GM21576 (cell line): ENCODE data around the gene PLAGL1.

Experiments
- ATAC-seq: cut with Tn5 transposase; IDR thresholded peaks from one replicate; pipeline ENCODE4 v1.9.1; 2021; ENCODE audit warnings: mild to moderate bottlenecking, moderate library complexity; ENCODE audit not compliant: unreplicated experiment

Gene PLAGL1

DNA sequence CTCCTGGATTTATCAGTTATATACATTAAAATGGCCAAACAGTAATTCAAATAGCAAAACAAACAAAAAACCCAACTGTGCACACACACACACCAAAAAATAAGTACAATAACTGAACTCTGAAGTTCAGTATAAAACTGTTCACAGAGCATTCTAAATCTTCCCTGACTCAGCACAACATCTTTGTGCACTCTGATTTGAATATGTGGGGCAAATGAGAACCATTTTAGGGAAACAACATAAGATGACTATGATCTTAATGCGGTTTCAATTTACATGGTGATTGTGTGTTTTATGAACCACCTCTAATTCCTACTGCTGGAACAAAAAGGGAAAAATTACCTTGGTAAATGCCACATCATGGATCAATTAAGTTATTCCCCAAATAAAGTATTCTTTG lies 41.7 kb downstream of the PLAGL1 start:
- ATAC-seq, result no peak

GRCh38 chr6:143965503-143966171 lies 42.4 kb downstream of the PLAGL1 start:
- no peak for ATAC-seq

DNA sequence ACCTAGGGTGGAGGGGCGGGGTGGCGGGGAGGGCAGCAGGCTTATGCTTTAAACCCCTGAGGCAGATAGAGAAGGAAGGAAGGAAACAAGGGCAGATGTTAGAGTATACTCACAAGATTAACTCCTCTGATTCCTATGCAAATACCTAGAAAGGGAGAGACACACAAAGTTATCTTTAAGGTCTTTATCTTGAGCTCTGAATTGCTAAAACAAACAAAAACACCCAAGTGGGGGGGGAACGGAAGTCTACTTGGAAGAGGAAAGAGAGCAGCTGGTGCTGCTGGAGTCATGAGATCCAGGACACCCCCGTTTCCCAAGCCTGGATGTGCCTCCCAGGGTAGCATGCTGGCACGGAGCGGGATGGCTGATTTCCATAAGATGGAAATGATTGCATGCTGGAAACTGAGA lies 43.4 kb downstream of the PLAGL1 start:
- no peak for ATAC-seq

GRCh38 chr6:143963158-143963919 lies 44.7 kb downstream of the PLAGL1 start:
- ATAC-seq, result no peak

DNA sequence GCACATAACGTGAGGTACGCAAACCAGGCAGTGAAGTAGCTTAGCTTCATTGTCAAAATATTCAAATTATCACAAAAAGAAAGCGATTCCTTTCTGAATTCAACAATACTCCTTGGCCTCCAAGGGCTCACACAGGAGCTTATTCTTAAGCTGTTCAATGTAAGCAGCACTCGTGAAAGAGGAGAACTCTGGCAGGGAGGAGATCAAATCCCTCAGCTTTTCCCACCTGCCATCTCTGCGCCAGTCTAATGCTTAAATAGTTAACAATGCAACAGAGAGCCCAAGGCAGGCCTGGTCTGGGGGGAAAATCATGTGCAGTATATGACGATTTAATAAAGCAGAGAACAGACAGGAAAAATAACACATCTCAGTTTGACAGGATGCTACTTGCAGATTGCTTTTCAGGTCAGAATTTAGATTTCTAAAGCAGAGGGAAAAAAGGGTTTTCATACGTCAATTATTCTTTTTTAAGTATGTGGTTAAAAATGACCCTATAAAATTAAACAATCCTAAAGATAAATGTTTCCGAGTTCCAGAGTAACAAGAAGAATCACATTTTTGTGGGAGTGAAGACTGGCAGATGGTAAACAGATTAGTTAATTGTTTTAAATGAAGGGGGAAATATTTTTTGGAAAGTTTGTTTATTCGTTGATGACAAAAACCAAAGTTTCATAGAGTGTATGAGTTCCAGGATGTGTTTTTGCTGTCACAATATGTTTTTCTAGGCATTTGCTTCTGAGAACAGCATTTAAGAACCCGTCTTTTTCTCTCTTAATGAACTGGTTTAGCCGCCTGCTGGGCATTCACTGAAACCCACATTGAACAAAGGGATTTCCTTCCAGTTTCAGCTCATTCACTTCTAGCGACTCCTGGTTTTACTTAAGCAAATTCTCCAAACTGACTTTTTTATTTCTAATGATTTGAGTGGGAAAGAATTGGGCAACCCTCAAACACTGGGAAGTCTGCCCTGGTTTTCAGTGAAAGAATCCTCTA lies 45.9 kb downstream of the PLAGL1 start:
- ATAC-seq, result no peak

DNA sequence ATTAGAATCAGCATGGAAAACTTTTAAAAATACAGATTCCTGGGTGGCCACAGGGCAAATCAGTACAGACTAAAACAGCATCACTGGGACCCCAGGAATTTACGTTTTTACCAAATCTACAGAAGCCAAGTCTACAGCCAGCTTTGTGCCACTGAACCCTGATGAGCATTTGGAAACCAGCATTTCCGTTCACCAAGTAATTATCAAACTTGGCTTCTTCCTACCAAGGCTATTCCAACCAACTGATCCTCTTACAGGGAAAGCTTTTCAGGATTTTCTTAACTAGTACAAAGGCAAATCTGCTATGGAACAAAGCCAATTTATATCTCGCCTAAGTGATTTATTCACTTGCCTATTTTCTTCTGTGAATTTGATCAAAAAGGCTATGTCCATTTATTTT lies 47.0 kb downstream of the PLAGL1 start:
- ATAC-seq, result no peak

GRCh38 chr6:143959927-143960326 lies 48.1 kb downstream of the PLAGL1 start:
- no peak for ATAC-seq

- ATAC-seq, result no peak
Measured at GRCh38 chr6:143958839-143959399, 49.1 kb downstream of the PLAGL1 start.

DNA sequence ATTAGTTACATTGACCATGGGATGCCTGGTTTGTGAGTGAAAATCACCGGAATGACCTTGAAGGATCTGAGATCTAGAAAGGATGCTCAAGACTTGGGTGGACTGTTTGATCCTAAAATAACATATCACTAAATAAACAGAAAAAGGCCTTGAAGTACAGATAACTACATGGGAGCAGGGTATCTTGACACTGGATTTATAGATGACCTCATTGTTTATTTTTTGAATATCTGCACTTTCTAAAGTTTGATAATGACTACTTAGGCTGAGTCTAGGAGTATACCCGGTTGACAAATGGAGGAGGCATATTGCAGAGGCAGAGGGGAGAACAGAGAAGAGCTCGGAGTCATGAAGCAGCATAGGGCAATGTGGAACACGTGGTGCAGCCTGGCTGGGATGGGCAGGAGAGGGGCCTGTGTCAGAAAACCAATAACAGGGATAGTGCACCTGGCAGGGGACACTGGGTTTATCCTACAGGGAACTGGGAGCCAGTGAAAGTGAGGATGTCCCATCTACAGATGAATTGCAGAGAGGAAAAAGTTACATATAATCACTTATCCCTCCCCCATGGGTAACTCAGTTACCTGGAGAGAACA lies 50.3 kb downstream of the PLAGL1 start:
- ATAC-seq, result no peak

DNA sequence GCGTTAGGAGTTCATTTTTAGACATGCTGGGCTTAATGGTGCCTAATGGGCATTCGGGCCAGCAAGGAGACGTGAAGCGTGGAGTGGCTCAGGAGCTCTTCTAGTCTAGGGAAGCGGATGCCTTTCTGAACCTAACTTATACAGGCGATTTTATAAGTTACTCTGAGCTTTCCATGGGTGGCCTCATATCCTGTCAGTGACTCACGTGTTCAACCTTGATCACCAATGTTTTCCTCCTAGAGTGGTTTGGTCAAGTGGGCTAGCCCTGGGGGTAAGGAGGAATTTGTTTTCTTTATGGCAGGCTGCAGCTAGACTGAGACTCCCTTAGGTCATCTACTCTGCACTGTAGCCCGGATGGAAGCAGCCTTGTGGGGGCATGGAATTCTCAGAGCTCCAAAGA lies 52.1 kb downstream of the PLAGL1 start:
- ATAC-seq, result no peak

- no peak for ATAC-seq
Measured at GRCh38 chr6:143953922-143954321, 54.1 kb downstream of the PLAGL1 start.

DNA sequence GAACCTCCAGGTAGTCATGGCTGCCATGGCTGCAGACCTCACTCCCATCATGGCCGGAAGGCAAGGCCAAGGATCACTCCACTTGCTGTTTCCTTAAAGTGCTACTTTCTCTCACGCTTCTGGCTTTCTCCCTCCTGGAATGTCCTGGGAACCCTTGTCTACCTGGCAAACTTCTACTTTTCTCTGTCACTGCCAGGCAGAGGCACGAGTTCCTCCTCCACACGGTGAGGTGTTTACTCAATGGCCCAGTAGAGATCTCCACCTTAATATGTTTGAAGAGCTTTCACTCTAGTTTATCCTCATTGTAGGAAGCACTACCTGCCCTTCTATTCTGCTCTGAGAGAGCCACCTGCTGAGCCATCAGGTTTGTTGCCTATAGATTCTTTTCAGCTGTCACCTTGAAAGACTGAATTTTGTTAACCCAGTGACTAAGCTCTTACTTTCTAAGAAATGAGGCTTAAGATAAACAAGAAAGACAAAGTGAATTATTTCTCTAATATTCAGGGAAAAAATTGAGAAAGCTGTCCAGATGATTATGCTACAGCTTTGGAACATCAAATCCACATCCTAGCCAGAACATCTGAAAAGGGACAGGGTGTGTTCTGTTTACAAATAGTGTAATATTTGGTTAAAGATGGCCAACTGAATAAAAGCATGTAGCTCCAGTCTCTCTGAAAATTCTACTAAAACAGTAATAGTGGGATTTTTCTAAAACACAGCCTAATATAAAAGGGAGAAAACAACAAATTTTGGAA lies 54.9 kb downstream of the PLAGL1 start:
- no peak for ATAC-seq

DNA sequence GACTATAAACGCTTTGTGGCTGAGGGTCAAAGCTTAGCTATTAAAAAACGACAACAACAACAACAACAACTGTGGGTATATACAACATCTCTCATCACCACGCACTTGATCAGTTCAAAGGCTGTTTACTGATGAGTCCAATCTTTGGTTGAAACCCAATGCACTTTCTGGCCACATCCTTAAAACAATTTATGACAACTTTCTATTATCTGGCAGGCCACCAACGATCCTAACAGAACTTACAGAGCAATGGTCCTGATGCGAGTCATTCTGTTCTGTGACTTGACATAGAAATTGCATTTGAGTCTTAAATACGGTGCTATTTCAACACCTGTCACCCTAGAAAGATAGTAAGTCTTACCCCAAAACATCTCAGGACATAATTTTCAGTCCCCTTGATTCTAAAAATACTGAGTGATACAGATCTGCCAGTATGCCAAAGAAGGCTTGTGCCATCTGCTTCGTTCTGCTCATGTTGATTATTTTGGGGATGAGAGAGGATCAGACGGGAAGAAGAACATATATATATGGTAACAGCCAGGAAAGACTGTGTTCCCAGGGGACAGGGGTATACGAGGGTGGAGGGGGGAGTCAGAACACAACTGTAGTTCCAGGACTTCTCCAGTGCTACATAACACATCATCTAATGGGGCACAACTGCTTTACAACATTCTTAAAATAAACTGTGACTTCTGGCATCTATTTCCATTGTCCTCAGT lies 55.8 kb downstream of the PLAGL1 start:
- ATAC-seq, result no peak

- ATAC-seq, result no peak
Measured at GRCh38 chr6:143950875-143951274, 57.2 kb downstream of the PLAGL1 start.

GRCh38 chr6:143949962-143950361 lies 58.1 kb downstream of the PLAGL1 start:
- ATAC-seq, result no peak

GRCh38 chr6:143949535-143949934 lies 58.5 kb downstream of the PLAGL1 start:
- no peak for ATAC-seq

GRCh38 chr6:143948208-143948607 lies 59.9 kb downstream of the PLAGL1 start:
- ATAC-seq, result no peak

- ATAC-seq, result peak; percentile 46
Measured at GRCh38 chr6:143941852-143942627, 66.0 kb downstream of the PLAGL1 start.
